Skeletal muscle cell (primary cell): ENCODE measurements around the gene MLLT11.

Experiments
- DNase-seq: peaks from one replicate; pipeline ENCODE4 v3.0.0-alpha.2; 2010; ENCODE audit warnings: low read depth
- H3K4me3 ChIP-seq: 2 replicates; pipeline ENCODE4 v1.5.1; 2011; ENCODE audit warnings: low read depth, mild to moderate bottlenecking, control low read depth, low read length, moderate library complexity

MLLT11 gene

DNA sequence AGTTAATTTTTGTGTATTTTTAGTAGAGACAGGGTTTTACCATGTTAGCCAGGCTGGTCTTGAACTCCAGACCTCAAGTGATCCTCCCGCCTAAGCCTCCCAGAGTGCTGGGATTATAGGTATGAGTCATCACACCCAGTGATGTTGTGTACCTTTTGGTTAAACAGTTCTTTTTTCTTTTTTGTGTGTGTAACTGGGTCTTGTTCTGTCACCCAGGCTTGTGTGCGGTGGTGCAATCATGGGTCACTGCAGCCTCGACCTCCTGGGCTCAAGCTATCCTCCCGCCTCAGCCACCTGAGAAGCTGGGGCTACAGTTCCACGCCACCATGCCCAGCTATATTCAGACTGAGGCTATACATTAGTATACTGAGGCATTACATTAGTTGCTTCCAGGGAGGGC lies 48.1 kb downstream of the MLLT11 start:
- H3K4me3 ChIP-seq: no peak overlapping the region
- no peak for DNase-seq

DNA sequence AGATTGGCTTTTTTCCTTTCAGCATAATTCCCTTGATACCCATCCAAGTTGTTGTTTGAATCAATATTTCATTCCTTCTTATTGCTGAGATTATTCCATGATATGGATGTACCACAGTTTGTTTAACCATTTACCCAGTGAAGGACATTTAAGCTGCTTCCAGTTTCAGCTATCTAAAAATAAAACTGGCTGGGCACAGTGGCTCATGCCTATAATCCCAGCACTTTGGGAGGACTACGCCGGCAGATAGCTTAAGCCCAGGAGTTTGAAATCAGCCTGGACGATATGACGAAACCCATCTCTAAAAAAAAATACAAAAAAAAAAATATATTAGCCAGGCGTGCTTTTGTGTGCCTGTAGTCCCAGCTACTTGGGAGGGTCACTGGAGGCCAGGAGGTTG lies 53.7 kb downstream of the MLLT11 start:
- no peak overlapping the region for H3K4me3 ChIP-seq
- DNase-seq: no peak
